OCI-LY1 (cell line): ENCODE measurements around the gene PTPRG.

Experiments
- H2AFZ ChIP-seq: fragments of 200-600 bp; sonication (generic), shearing (Covaris generic); 2 replicates; pipeline ENCODE4 v1.6.0; 2014; ENCODE audit warnings: antibody characterized with exemption, mild to moderate bottlenecking, low read length
- H3F3A ChIP-seq: fragments of 200-600 bp; sonication (generic), shearing (Covaris generic); 2 replicates; pipeline ENCODE4 v1.6.0; 2014; ENCODE audit warnings: mild to moderate bottlenecking, antibody characterized with exemption, low read length, moderate library complexity; ENCODE audit not compliant: insufficient read depth
- H3K27ac ChIP-seq: fragments of 200-600 bp; sonication (generic); 2 replicates; pipeline ENCODE4 v1.5.1; 2014; ENCODE audit warnings: low read length, mixed run types, mild to moderate bottlenecking, low read depth; ENCODE audit not compliant: poor library complexity, severe bottlenecking
- H3K27me3 ChIP-seq: fragments of 200-600 bp; sonication (generic); 2 replicates; pipeline ENCODE4 v1.6.0; 2014; ENCODE audit warnings: antibody characterized with exemption, mild to moderate bottlenecking, low read length, moderate library complexity; ENCODE audit not compliant: insufficient read depth
- H3K36me3 ChIP-seq: fragments of 200-600 bp; sonication (generic); 2 replicates; pipeline ENCODE4 v1.6.1; 2014; ENCODE audit warnings: mild to moderate bottlenecking, antibody characterized with exemption, low read length, moderate library complexity, mixed read lengths; ENCODE audit not compliant: insufficient read depth
- H3K4me1 ChIP-seq: fragments of 200-600 bp; sonication (generic); 2 replicates; pipeline ENCODE4 v1.5.1; 2014; ENCODE audit warnings: mild to moderate bottlenecking, low read length, moderate library complexity; ENCODE audit not compliant: insufficient read depth, severe bottlenecking
- H3K4me2 ChIP-seq: fragments of 200-600 bp; sonication (generic), shearing (Covaris generic); 2 replicates; pipeline ENCODE4 v1.6.1; 2014; ENCODE audit warnings: low read length
- H3K4me3 ChIP-seq: fragments of 200-600 bp; sonication (generic); 2 replicates; pipeline ENCODE4 v1.5.1; 2014; ENCODE audit warnings: low read length, low read depth, mild to moderate bottlenecking, mixed read lengths; ENCODE audit not compliant: poor library complexity, severe bottlenecking
- H3K79me2 ChIP-seq: fragments of 200-600 bp; shearing (Covaris generic); 2 replicates; pipeline ENCODE4 v1.6.1; 2016; ENCODE audit warnings: mixed run types, low read length, mixed read lengths; ENCODE audit not compliant: insufficient read depth
- H3K9ac ChIP-seq: fragments of 200-600 bp; sonication (generic), shearing (Covaris generic); 2 replicates; pipeline ENCODE4 v1.6.1; 2014; ENCODE audit warnings: mild to moderate bottlenecking, low read length, mixed read lengths
- H3K9me2 ChIP-seq: fragments of 200-600 bp; sonication (generic), shearing (Covaris generic); 2 replicates; pipeline ENCODE4 v1.6.1; 2014; ENCODE audit warnings: low read depth, mild to moderate bottlenecking, low read length, mixed read lengths
- H3K9me3 ChIP-seq: fragments of 200-600 bp; shearing (Covaris generic); 2 replicates; pipeline ENCODE4 v1.6.1; 2014; ENCODE audit warnings: low read length, mixed read lengths
- H4K20me1 ChIP-seq: fragments of 200-600 bp; sonication (generic), shearing (Covaris generic); 2 replicates; pipeline ENCODE4 v1.6.0; 2016; ENCODE audit warnings: mild to moderate bottlenecking, low read length; ENCODE audit not compliant: insufficient read depth
- CTCF ChIP-seq: fragments of 200-600 bp; sonication (generic), shearing (Covaris generic); IDR thresholded peaks from 2 replicates; pipeline ENCODE4 v1.5.1; 2017; ENCODE audit warnings: mild to moderate bottlenecking, antibody characterized with exemption, low read length, moderate library complexity, mixed read lengths
- EZH2 ChIP-seq: fragments of 200-600 bp; sonication (generic), shearing (Covaris generic); IDR thresholded peaks from 2 replicates; pipeline ENCODE4 v1.8.0; 2017; ENCODE audit warnings: borderline replicate concordance, mixed run types, mild to moderate bottlenecking, antibody characterized with exemption, low read length, moderate library complexity, mixed read lengths

Gene PTPRG

GRCh38 chr3:61724183-61724582 is 162.8 kb downstream of the PTPRG start:
- Histone ChIP-seq H3K4me1 (no peaks in the 10 kb centered on the region), H3K4me2 (no peak overlapping the region), H3K36me3 (no peaks in the 10 kb centered on the region), H3K27ac (no peak overlapping the region), H4K20me1 (no peaks in the 10 kb centered on the region), H3K4me3 (no peak overlapping the region), H3F3A (no peaks in the 10 kb centered on the region), H3K9me2 (no peaks in the 10 kb centered on the region), H3K27me3 (no peaks in the 10 kb centered on the region), H2AFZ (no peak overlapping the region), H3K9me3 (no peaks in the 10 kb centered on the region), H3K79me2 (no peaks in the 10 kb centered on the region), H3K9ac (no peak overlapping the region)
- no peak for TF ChIP-seq EZH2

- no peaks in the 10 kb centered on the region for H3K79me2 ChIP-seq
- no peak overlapping the region for H3K4me2 ChIP-seq
- no peaks in the 10 kb centered on the region for H3F3A ChIP-seq
- no peaks in the 10 kb centered on the region for H3K9me2 ChIP-seq
- H3K9me3 ChIP-seq = no peaks in the 10 kb centered on the region
- no peaks in the 10 kb centered on the region for H4K20me1 ChIP-seq
- no peak for TF ChIP-seq EZH2
- TF ChIP-seq CTCF = no peak
- H3K4me3 ChIP-seq = no peak overlapping the region
- H3K4me1 ChIP-seq = no peaks in the 10 kb centered on the region
- no peaks in the 10 kb centered on the region for H3K36me3 ChIP-seq
- H2AFZ ChIP-seq = no peak overlapping the region
- H3K27ac ChIP-seq = no peak overlapping the region
- H3K27me3 ChIP-seq = no peaks in the 10 kb centered on the region
- H3K9ac ChIP-seq = no peak overlapping the region
Observed at GRCh38 chr3:61724801-61725200, 163.4 kb downstream of the PTPRG start.

GRCh38 chr3:61725851-61726333 is 164.5 kb downstream of the PTPRG start:
- Histone ChIP-seq H3K27me3 (no peaks in the 10 kb centered on the region), H2AFZ (no peak overlapping the region), H3K79me2 (no peaks in the 10 kb centered on the region), H3K9me3 (no peaks in the 10 kb centered on the region), H3K4me1 (no peaks in the 10 kb centered on the region), H3K27ac (no peak overlapping the region), H3F3A (no peaks in the 10 kb centered on the region), H3K4me3 (no peak overlapping the region), H4K20me1 (no peaks in the 10 kb centered on the region), H3K9ac (no peak overlapping the region), H3K36me3 (no peaks in the 10 kb centered on the region), H3K9me2 (no peaks in the 10 kb centered on the region), H3K4me2 (no peak overlapping the region)
- no peak for TF ChIP-seq CTCF

DNA sequence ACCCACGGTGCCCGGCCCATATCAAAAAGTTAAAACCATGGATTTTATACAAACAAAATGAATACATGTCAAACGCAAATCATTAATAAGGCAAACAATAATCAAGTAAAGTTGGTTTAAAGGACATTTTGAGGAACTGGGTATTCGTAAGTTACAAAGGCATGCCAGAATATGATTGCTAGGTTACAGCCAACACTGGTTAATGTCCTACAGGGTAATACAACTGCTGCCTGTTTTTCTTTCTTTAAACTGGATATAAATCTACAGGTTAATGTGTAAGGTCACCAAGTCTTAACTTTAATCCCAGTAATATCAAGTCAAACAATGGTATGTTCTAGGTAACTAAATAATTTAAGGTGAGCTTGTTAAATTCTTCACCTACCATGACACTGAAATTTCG is 166.1 kb downstream of the PTPRG start:
- no peak overlapping the region for H3K9ac ChIP-seq
- H3K79me2 ChIP-seq = no peaks in the 10 kb centered on the region
- no peaks in the 10 kb centered on the region for H3F3A ChIP-seq
- H3K4me2 ChIP-seq = no peak overlapping the region
- H3K27me3 ChIP-seq = no peaks in the 10 kb centered on the region
- no peak overlapping the region for H3K4me3 ChIP-seq
- no peak overlapping the region for H2AFZ ChIP-seq
- H4K20me1 ChIP-seq = no peaks in the 10 kb centered on the region
- no peaks in the 10 kb centered on the region for H3K9me2 ChIP-seq
- H3K9me3 ChIP-seq = no peaks in the 10 kb centered on the region
- TF ChIP-seq CTCF = no peak
- TF ChIP-seq EZH2 = no peak
- H3K36me3 ChIP-seq = no peaks in the 10 kb centered on the region
- H3K4me1 ChIP-seq = no peaks in the 10 kb centered on the region
- H3K27ac ChIP-seq = no peak overlapping the region
